ENCODE measurements around the gene WNT9B. TPM values are rescaled to one million over a fixed set of nuclear protein-coding genes. Genes with fewer than 3 reads are reported as not detected.

Gene WNT9B, protein sequence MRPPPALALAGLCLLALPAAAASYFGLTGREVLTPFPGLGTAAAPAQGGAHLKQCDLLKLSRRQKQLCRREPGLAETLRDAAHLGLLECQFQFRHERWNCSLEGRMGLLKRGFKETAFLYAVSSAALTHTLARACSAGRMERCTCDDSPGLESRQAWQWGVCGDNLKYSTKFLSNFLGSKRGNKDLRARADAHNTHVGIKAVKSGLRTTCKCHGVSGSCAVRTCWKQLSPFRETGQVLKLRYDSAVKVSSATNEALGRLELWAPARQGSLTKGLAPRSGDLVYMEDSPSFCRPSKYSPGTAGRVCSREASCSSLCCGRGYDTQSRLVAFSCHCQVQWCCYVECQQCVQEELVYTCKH
- not detected in 2 replicates for total RNA-seq (2022)
- not detected for Bru-seq, nascent RNA
- BruChase-seq, experiment 1, labeled RNA remaining after a 6-hour chase, result not detected
- BruChase-seq, experiment 2, labeled RNA remaining after a 2-hour chase, result not detected
- long read RNA-seq, result 0 reads

- POLR2A ChIA-PET, result no interaction called here
- Mint-ChIP-seq H3K27ac (ENCODE audit: low read depth, unreplicated experiment) (no peak within 1 kb of the TSS), H3K27me3 (ENCODE audit: insufficient read depth, unreplicated experiment) (peaks cover 67% of the 10 kb centered on the region), H3K36me3 (ENCODE audit: insufficient read depth, unreplicated experiment) (no peaks in the 10 kb centered on the region), H3K4me1 (ENCODE audit: insufficient read depth, unreplicated experiment) (no peaks in the 10 kb centered on the region), H3K9me3 (ENCODE audit: unreplicated experiment) (no peaks in the 10 kb centered on the region), H3K4me3 (ENCODE audit: unreplicated experiment) (no peak within 1 kb of the TSS)
- no peak for DNase-seq (ENCODE audit: unreplicated experiment)
- BruUV-seq (replicated peaks), result no TSS peak
- CTCF ChIA-PET, result no interaction called here
- TF ChIP-seq, protein P1, sequence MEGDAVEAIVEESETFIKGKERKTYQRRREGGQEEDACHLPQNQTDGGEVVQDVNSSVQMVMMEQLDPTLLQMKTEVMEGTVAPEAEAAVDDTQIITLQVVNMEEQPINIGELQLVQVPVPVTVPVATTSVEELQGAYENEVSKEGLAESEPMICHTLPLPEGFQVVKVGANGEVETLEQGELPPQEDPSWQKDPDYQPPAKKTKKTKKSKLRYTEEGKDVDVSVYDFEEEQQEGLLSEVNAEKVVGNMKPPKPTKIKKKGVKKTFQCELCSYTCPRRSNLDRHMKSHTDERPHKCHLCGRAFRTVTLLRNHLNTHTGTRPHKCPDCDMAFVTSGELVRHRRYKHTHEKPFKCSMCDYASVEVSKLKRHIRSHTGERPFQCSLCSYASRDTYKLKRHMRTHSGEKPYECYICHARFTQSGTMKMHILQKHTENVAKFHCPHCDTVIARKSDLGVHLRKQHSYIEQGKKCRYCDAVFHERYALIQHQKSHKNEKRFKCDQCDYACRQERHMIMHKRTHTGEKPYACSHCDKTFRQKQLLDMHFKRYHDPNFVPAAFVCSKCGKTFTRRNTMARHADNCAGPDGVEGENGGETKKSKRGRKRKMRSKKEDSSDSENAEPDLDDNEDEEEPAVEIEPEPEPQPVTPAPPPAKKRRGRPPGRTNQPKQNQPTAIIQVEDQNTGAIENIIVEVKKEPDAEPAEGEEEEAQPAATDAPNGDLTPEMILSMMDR (IDR thresholded peaks at IDR 0.05; ENCODE audit: unreplicated experiment), result no peak
- intact Hi-C loops (cut with micrococcal nuclease), result no loop called here
Observed at GRCh38 chr17:46851029-46851741, at the start of gene WNT9B. Gene WNT9B (plus strand): TSS chr17:46851583. CDS start chr17:46851639, 56 bp downstream.

GRCh38 chr17:46802800-46803199 is 48.6 kb upstream of the WNT9B start:
- H3K27ac Mint-ChIP-seq (ENCODE audit: low read depth, unreplicated experiment), result no peak overlapping the region
- no peak overlapping the region for H3K4me3 Mint-ChIP-seq (ENCODE audit: unreplicated experiment)
- H3K4me1 Mint-ChIP-seq (ENCODE audit: insufficient read depth, unreplicated experiment), result no peaks in the 10 kb centered on the region
- no peak for DNase-seq (ENCODE audit: unreplicated experiment)
- intact Hi-C loops (cut with micrococcal nuclease), result no loop called here
- POLR2A ChIA-PET, result interaction anchor here (0.5 kb wide), 1 partner anchor 720 kb away, joined by 4 read pairs; no protein-coding TSS in a partner anchor
- no peaks in the 10 kb centered on the region for H3K27me3 Mint-ChIP-seq (ENCODE audit: insufficient read depth, unreplicated experiment)
- CTCF ChIA-PET, result interaction anchor here (0.6 to 1.0 kb wide), 2 partner anchors 10 to 41 kb away, joined by 3 read pairs; no protein-coding TSS in a partner anchor
- H3K9me3 Mint-ChIP-seq (ENCODE audit: unreplicated experiment), result no peaks in the 10 kb centered on the region
- H3K36me3 Mint-ChIP-seq (ENCODE audit: insufficient read depth, unreplicated experiment), result no peaks in the 10 kb centered on the region
- no TSS peak for BruUV-seq (replicated peaks)
- TF ChIP-seq, protein P1 (IDR thresholded peaks at IDR 0.05; ENCODE audit: unreplicated experiment), result no peak

DNA sequence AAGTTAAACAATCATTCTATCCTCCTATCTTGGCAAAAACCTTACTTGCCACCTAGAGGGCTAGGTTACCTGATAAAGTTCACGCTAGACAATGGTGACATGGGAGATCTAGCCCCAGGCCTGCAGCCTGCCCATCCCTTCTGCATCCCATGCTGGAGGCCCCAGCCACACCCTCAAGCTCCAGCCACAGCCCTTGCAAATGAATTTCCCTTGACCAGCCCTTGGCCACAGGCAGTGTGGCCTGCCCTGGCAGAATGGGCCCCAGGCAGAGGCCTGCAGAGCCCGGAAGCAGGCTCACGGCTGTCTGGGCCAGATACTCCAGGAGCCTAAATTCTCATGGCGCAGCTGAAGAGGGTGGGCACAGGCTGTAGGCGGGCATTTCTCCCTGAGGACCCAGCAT is 47.8 kb upstream of the WNT9B start:
- no peaks in the 10 kb centered on the region for H3K27me3 Mint-ChIP-seq (ENCODE audit: insufficient read depth, unreplicated experiment)
- no peaks in the 10 kb centered on the region for H3K36me3 Mint-ChIP-seq (ENCODE audit: insufficient read depth, unreplicated experiment)
- TF ChIP-seq, protein P1 (IDR thresholded peaks at IDR 0.05; ENCODE audit: unreplicated experiment), result no peak
- no peak overlapping the region for H3K4me3 Mint-ChIP-seq (ENCODE audit: unreplicated experiment)
- no peaks in the 10 kb centered on the region for H3K4me1 Mint-ChIP-seq (ENCODE audit: insufficient read depth, unreplicated experiment)
- DNase-seq (ENCODE audit: unreplicated experiment), result no peak
- intact Hi-C loops (cut with micrococcal nuclease), result no loop called here
- H3K27ac Mint-ChIP-seq (ENCODE audit: low read depth, unreplicated experiment), result no peak overlapping the region
- ChIA-PET POLR2A (no interaction called here), CTCF (interaction anchor here (0.6 to 1.0 kb wide), 3 partner anchors 9 to 42 kb away, joined by 3 read pairs; no protein-coding TSS in a partner anchor)
- no peaks in the 10 kb centered on the region for H3K9me3 Mint-ChIP-seq (ENCODE audit: unreplicated experiment)
- no TSS peak for BruUV-seq (replicated peaks)

- no peaks in the 10 kb centered on the region for H3K27me3 Mint-ChIP-seq (ENCODE audit: insufficient read depth, unreplicated experiment)
- H3K4me1 Mint-ChIP-seq (ENCODE audit: insufficient read depth, unreplicated experiment), result no peaks in the 10 kb centered on the region
- intact Hi-C loops (cut with micrococcal nuclease), result no loop called here
- H3K36me3 Mint-ChIP-seq (ENCODE audit: insufficient read depth, unreplicated experiment), result no peaks in the 10 kb centered on the region
- BruUV-seq (replicated peaks), result no TSS peak
- ChIA-PET CTCF (interaction anchor here (1.2 kb wide), 1 partner anchor 12 kb away, joined by 4 read pairs; no protein-coding TSS in a partner anchor), POLR2A (no interaction called here)
- H3K27ac Mint-ChIP-seq (ENCODE audit: low read depth, unreplicated experiment), result no peak overlapping the region
- H3K4me3 Mint-ChIP-seq (ENCODE audit: unreplicated experiment), result no peak overlapping the region
- H3K9me3 Mint-ChIP-seq (ENCODE audit: unreplicated experiment), result no peaks in the 10 kb centered on the region
- TF ChIP-seq, protein P1 (IDR thresholded peaks at IDR 0.05; ENCODE audit: unreplicated experiment), result no peak
- no peak for DNase-seq (ENCODE audit: unreplicated experiment)
Observed at GRCh38 chr17:46805771-46806170, 45.6 kb upstream of the WNT9B start.
